Urinary bladder (tissue), 4 donors: ENCODE data around the gene SYT7. TPM values are rescaled to one million over a fixed set of nuclear protein-coding genes. Genes with fewer than 3 reads are reported as not detected.

Experiments
- DNase-seq: peaks from one replicate; pipeline ENCODE4 v3.0.0-alpha.2; 2015; ENCODE audit errors: extremely low spot score
- H3K27ac ChIP-seq: one replicate; pipeline ENCODE4 v1.5.1; 2013; ENCODE audit warnings: low read depth, mild to moderate bottlenecking, moderate library complexity
- H3K36me3 ChIP-seq: one replicate; pipeline ENCODE4 v1.6.1; 2013; ENCODE audit warnings: mild to moderate bottlenecking, moderate library complexity; ENCODE audit not compliant: insufficient read depth
- H3K4me1 ChIP-seq: one replicate; pipeline ENCODE4 v1.6.1; 2013; ENCODE audit warnings: mild to moderate bottlenecking, moderate library complexity; ENCODE audit not compliant: insufficient read depth
- H3K4me3 ChIP-seq: one replicate; pipeline ENCODE4 v1.5.1; 2013; ENCODE audit warnings: low read depth, low read length
- WGBS: extraction: QIAGEN DNeasy Blood & Tissue Kit; methylation state at CpG from one replicate; pipeline ENCODE4 v1.1.7; 2013; 5-methylcytosine and 5-hydroxymethylcytosine counted together
- polyA plus RNA-seq: library from polyadenylated mRNA; stranded (reverse); fragments of 200-250 nt; gene quantifications from one replicate; pipeline ENCODE4 v1.2.3, GENCODE V29; 2013
- total RNA-seq: library from RNA; depleted of rRNA; stranded (reverse); fragments of >200 nt; gene quantifications from one replicate; pipeline ENCODE4 v1.2.3, GENCODE V29; 2014
- donor health status: healthy with polysubstance abuse.
- donor health status: healthy.

The SYT7 gene
- total and polyA plus RNA-seq, 2 donors: 1.1 to 2.6 TPM

DNA sequence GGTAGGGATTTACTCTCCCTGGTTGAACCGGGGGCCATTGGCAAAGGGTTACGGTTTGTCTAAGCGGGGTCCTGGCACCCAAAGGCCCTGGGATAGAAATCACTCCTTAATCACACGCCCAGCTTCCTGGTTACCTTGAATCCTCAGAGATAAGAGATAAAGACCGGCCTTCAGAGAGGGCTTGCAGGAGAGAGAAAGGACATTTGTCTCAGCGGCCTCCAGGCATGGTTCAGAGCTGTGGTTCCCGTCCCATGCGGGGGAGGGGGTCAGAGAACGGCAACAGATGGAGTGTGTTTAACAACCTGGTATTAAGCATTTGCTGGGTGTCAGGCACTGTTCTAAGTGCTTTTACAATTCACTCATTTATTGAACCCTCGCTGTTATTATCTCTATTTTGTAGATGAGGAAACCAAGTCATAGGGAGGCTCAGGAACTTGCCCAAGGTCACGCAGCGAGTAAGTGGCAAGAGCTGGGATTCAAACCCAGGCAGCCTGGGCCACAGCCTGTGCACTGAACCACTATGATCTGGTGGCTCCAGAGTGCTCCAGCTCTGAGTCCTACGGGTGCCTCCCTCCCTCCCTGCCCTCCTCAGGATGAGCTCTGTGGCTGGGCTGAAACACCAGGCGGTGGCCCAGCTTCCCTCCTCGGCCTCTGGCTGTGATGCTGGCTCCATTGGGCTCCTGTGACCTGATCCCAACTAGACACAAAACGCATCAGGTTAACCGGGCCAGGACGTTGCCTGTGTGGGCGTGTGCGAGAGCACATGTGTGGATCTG lies 53.7 kb downstream of the SYT7 start:
- Histone ChIP-seq H3K27ac (no peak overlapping the region), H3K4me3 (no peak overlapping the region), H3K4me1 (no peaks in the 10 kb centered on the region), H3K36me3 (no peaks in the 10 kb centered on the region)
- 74% methylated on average over 20 of the region's 20 CpGs for WGBS
- DNase-seq: no peak

DNA sequence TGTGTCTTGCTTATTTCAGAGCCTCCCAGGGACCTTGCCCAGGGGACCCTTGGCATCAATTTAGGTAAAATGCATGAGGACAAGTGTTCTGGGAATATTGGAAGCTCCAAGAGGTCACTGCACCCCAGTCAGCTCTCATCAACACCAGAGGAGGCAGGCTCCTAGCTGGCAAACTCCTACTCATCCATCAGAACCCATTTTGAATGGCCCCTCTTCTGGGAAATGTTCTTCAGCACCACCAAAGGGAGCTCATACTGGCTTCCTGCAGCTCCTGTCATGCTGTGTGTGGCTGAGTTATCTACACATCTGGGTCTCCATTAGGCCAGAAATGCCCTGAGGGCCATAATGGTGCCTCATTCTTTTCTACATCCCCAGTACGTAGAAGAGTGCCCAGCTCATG lies 54.6 kb downstream of the SYT7 start:
- DNase-seq: no peak
- H3K36me3 ChIP-seq: no peaks in the 10 kb centered on the region
- H3K4me1 ChIP-seq: no peaks in the 10 kb centered on the region
- 90% methylated on average over 1 of the region's 1 CpG for WGBS
- H3K4me3 ChIP-seq: no peak overlapping the region
- H3K27ac ChIP-seq: no peak overlapping the region

- no peaks in the 10 kb centered on the region for H3K36me3 ChIP-seq
- 87% methylated on average over 19 of the region's 19 CpGs for WGBS
- H3K27ac ChIP-seq: no peak overlapping the region
- DNase-seq: no peak
- H3K4me3 ChIP-seq: no peak overlapping the region
- no peaks in the 10 kb centered on the region for H3K4me1 ChIP-seq
Observed at GRCh38 chr11:61524963-61525587, 55.8 kb downstream of the SYT7 start.

DNA sequence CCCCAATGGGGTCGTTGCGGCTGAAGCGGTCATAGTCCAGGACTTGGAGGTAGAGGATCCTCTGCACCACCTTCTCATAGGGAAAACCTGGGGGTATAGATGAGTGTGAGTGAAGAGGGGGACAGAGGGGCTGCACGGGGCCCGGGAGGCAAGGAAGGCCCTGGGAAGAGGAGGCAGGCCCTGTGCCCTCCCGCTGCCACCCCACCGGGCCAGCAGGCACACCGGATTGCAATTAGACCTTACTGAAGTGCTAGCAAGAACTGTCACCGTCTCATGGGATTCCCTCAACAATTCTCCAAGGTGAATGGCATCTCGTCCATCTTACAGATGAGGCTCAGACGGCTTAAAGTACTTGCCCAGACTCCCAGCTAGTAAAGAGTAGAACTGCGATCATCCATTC lies 56.4 kb downstream of the SYT7 start:
- H3K36me3 ChIP-seq: no peaks in the 10 kb centered on the region
- H3K4me3 ChIP-seq: no peak overlapping the region
- 86% methylated on average over 12 of the region's 12 CpGs for WGBS
- H3K27ac ChIP-seq: no peak overlapping the region
- DNase-seq: no peak
- no peaks in the 10 kb centered on the region for H3K4me1 ChIP-seq

DNA sequence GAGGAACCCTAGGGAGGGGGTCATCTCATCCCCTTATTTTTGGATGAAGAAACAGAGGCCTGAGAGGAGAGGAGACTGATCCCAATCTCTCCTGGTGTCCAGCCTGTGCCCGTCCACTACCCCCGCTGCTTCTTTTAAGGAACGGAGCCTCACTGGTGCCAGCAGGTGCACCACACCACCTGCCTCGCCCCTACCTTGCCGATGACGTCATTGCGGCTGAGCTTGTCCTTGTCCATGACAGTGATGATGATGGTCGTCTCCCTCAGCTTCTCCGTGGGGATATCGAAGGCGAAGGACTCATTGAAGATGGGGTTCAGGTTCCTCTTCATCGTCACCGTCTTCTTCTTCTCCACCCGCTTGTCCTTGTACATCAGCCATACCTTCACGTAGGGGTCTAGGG lies 58.0 kb downstream of the SYT7 start:
- Histone ChIP-seq H3K36me3 (no peaks in the 10 kb centered on the region), H3K4me3 (no peak overlapping the region), H3K4me1 (no peaks in the 10 kb centered on the region), H3K27ac (no peak overlapping the region)
- DNase-seq: no peak
- WGBS: 89% methylated on average over 15 of the region's 15 CpGs

DNA sequence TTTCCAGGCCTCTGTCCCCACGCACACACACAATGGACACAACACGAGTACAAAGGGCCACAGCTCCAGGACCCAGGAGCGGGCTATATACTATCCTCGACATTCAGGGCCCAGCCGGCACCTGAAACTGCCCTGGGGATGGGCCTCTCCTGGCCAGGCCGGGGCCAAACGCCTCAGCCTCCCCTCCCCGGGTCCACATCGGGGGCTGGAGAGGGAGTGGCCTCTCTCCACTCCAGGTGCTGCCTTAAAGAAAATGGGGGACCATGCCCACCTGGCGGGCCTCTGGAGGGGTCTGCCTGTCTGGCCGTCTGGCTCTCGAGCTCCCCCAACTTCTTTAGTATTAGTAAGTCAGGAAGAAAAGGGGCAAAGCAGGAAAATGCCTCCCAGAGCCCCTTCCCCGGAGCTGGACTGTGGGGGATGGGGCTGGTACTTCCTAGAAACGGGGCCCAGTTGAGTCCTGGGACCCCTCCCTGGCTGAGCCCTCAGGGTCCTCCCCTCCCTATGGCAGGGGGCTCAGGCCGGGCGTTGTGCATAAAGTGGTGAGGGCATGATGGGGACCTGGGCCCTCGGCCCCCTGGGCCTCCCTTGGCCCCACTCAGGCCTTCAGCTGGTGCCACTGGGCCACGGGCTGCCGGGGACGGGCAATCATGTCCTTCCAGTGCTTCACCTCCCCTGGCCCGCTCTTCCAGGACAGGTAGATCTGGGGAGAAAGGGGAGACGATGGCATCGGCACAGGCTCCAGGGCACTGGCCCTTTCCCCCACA lies 62.7 kb downstream of the SYT7 start:
- 85% methylated on average over 23 of the region's 23 CpGs for WGBS
- no peaks in the 10 kb centered on the region for H3K4me1 ChIP-seq
- no peak overlapping the region for H3K4me3 ChIP-seq
- no peaks in the 10 kb centered on the region for H3K36me3 ChIP-seq
- H3K27ac ChIP-seq: no peak overlapping the region
- no peak for DNase-seq

DNA sequence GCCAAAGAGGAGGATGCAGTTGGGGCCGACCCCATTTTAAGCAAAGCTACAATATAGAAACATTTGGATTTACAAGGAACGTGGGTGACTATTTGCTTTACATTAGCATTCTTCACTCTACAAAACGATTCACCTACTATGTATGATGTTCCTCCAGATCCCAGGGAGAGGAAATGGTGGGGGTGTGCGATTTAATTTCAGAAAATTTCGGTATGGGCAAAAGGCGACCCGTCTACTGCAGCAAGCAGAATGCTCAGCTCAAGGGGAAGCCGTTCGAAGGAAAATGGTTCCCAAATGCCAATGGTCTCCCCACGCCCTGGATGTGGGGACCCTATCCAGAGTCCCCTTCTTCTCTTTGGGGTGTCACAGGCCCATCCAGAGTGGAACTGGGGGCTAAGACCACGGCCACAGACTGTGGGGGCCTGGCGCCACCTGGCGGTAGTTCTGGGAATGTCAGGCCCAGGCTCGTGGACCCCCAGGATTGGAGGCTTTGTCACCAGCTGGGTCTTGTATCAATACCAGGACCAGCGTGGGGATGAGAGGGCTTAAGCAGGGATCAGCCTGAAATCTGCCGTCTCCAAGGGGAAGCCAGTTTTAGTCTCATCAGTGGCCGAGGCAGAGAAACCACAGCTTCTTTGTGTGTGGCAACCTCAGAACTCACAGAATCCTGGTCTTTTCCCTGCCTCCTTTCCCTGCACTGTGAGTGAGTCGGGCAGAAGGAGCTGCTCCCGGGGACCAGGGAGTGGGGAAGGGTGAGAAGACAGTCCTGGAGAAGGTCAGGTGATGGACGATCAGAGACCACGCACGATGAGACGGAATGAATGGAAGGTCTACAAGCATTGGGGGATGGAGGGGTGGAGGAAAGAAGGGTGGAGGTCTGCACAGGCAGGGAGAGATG lies 64.0 kb downstream of the SYT7 start:
- H3K4me3 ChIP-seq: no peak overlapping the region
- no peak overlapping the region for H3K27ac ChIP-seq
- no peaks in the 10 kb centered on the region for H3K4me1 ChIP-seq
- 15% methylated on average over 23 of the region's 23 CpGs for WGBS
- DNase-seq: no peak
- no peaks in the 10 kb centered on the region for H3K36me3 ChIP-seq

GRCh38 chr11:61516191-61516590 lies 64.7 kb downstream of the SYT7 start:
- Histone ChIP-seq H3K4me3 (no peak overlapping the region), H3K27ac (no peak overlapping the region), H3K36me3 (no peaks in the 10 kb centered on the region), H3K4me1 (no peaks in the 10 kb centered on the region)
- WGBS: 27% methylated on average over 22 of the region's 22 CpGs
- no peak for DNase-seq

DNA sequence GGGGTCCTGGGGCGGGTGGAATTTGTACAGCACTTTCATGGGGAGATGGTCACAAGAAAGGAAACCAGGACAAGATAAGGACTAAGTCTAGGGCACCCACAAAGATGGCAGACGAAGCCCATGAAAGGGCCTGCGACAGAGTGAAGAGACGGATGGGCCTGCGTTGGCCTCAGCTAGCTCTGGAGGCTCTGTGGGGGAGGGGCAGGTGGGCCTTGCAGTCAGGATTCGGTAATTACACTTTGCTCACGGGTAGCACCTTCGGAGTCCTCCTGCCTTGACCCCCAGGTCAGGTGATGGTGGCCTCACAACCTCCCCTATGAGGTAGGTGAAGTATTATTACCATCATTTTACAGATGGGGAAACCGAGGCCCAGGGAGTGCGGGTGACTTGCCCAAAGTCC lies 65.2 kb downstream of the SYT7 start:
- no peak for DNase-seq
- no peak overlapping the region for H3K4me3 ChIP-seq
- no peaks in the 10 kb centered on the region for H3K4me1 ChIP-seq
- no peaks in the 10 kb centered on the region for H3K36me3 ChIP-seq
- 84% methylated on average over 10 of the region's 10 CpGs for WGBS
- H3K27ac ChIP-seq: no peak overlapping the region

- Histone ChIP-seq H3K36me3 (no peaks in the 10 kb centered on the region), H3K27ac (no peak overlapping the region), H3K4me3 (no peak overlapping the region), H3K4me1 (no peaks in the 10 kb centered on the region)
- DNase-seq: no peak
- WGBS: 80% methylated on average over 11 of the region's 11 CpGs
Observed at GRCh38 chr11:61514050-61514917, 66.6 kb downstream of the SYT7 start.

- Histone ChIP-seq H3K4me1 (no peaks in the 10 kb centered on the region), H3K36me3 (no peaks in the 10 kb centered on the region), H3K27ac (no peak overlapping the region), H3K4me3 (no peak overlapping the region)
- no peak for DNase-seq
- WGBS: 86% methylated on average over 11 of the region's 11 CpGs
Observed at GRCh38 chr11:61513143-61513765, 67.6 kb downstream of the SYT7 start.

GRCh38 chr11:61512435-61512834 lies 68.4 kb downstream of the SYT7 start:
- Histone ChIP-seq H3K4me3 (no peak overlapping the region), H3K27ac (no peak overlapping the region), H3K4me1 (no peaks in the 10 kb centered on the region), H3K36me3 (no peaks in the 10 kb centered on the region)
- no peak for DNase-seq
- 77% methylated on average over 4 of the region's 4 CpGs for WGBS
